ENCODE results near the gene JAG2. TPM values are rescaled to one million over a fixed set of nuclear protein-coding genes. Genes with fewer than 3 reads are reported as not detected.

JAG2 gene
- total RNA-seq, 1 donor from 2014 or later = 2.5 TPM

DNA sequence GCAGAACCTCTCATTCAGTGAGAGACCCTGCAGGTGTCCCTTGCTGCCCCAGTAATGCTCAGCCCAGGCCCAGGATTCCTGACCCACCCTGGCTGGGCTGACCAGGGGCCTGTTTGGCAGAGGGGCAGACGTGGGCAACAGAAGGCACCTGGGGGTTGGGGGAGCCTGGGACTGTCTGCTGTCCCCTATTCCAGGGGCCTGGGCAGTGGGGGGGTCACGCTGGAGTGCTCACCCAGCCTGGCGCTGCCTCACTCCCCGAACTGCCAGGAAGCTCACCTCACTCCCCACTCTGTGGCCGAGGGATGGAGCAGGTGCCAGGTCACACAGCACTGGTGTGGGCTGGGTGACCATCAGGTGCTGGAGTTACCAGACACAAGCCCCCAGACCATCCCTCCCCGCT is 35.1 kb upstream of the JAG2 start:
- intact Hi-C loops (cut with micrococcal nuclease) = loop anchor here (1.0 kb wide), 1 partner anchor 149 kb away; no protein-coding TSS in a partner anchor

DNA sequence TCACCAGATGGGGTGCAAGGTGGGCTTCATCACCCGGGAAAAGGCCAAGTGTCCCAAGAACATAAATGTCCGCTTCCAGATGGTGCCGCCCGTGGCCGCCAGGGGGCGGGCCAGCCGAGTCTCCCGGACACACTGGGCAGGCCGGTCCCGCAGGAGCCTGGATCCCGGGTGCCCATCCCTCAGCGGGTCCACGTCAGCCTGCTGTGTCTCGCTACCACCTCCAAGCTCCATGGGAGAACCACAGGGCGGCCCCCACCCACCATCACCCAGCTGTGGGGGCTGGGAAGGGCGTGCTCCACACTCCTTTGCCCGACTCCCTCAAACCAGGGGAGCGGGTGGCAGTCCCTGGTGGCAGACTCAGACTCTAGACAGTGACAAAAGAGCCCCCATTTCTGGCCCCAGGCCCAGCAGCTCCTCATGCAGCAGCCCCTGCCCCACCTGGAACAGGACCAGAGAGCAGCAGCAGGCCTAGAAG is 34.5 kb upstream of the JAG2 start:
- intact Hi-C loops (cut with micrococcal nuclease) = loop anchor here (1.0 kb wide), 1 partner anchor 149 kb away; no protein-coding TSS in a partner anchor

DNA sequence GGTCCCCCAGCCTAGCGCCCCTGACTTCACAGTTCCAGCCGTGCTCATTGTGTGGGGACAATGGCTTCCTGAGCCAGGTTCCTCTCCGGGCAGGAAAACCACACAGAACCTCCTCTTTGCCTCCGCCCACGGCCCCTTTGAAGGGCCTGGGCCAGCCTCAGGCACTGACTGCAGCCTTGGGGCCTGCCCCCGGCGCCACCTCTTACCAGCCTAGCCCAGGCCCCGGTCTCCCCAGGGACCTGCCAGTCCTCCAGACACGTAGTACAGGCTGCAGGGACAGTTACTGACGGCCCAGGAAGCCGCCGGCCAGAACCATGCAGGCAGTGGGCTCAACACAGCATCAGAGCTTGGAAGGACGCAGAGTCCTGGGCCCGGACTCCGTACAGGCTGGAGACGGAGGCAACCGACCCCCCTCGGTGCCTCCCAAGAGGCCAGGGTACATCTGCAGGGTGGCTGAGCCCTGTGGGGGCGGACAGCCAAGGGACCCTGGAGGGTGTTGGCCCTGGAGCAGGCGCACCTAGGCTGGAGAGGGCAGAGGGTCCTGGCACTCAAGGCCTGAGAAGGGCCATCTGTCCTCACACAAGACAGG is 33.4 kb upstream of the JAG2 start:
- intact Hi-C loops (cut with micrococcal nuclease) = no loop called here

DNA sequence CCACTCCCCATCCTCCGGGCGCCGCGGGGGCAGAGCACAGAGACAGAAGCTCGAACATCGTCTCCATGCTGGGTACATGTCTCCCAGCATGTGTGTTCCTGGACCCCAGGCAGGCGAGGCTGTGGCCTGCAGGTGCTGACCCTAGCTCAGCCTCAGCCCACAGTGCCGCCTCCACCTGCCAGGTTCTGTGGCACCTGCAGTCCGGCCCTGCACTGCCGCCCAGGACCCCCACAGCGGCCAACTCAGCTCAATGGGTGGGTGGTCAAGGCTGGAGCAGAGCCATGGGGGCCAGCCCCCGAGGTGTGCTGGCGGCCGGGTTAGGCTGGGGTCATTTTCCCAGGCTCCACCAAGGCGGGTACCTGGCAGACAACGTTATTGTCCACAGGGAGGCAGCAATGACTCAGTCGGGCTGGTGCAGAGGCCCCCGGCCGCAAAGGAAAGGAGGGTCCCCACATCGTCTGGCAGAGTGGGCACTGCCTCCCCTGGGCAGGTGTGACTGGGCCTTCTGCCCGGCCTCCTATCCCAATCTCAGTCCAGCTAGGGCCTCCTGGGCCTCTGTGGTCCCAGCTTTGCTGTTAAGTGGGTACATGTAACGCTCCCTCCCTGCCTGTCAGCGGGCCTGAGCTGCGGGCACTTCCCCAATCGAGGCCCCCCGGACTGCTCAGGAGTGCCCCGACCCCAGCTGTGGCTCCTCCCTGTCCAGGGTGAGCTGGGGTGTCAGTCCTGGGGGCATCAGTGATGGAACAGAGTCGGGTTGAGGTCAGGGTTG is 32.8 kb upstream of the JAG2 start:
- intact Hi-C loops (cut with micrococcal nuclease) = no loop called here

DNA sequence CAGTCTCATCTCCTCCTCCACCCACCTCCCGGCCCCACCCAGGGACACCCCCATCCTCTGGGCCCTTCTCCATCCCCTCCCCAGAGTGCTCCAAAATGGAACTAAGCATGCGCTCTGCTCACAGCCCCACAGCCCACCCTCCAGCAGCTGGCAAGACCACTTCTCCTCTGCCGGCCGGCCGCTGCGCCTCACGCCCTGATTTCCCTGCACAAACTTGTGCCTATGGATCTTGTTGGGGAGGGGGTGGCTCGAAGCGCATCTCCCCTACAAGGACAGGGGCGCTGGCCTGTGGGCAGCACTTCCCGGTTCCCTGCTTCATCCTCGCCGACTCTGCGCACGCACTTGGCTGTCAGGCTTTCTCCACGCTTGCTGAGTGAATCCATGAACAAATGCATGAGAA is 32.1 kb upstream of the JAG2 start:
- intact Hi-C loops (cut with micrococcal nuclease) = no loop called here

DNA sequence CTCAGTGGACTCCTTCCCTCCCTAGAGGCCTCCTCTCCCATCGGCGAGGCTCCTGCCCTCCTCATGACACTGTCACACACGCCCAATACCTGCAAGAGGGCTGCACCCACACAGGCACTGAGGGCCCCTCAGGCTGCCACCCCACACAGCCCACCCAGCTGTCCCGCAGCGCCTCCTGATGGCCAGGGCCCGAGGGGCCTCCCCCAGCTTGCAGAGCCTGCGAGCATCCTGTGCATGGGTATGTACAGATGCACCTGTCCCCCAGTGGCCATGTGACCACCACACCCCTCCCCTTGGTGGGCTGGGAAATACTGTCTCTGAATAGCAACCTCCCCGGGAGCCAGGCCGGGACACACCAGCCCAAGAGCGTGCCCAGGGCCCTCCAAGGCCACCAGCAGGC is 31.5 kb upstream of the JAG2 start:
- intact Hi-C loops (cut with micrococcal nuclease) = no loop called here

DNA sequence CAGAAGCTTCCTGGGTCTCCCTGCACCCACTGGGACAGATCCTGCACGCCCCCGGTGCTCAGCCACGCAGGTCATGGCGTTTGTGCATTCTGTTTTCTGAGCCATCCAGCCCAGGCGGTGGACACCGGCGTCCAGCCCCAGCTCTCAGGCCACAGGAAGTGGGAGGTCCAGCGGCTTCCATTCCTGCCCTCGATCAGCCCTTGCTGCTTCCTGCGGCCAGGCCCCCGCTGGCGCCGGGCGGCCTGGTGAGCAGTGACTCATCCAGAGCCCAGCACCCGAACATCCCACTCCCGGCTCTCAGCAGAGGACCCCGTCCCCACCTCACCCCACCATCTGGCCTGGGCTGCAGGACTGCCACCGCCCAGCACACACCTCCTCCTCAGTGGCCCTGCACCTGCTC is 30.5 kb upstream of the JAG2 start:
- intact Hi-C loops (cut with micrococcal nuclease) = no loop called here

DNA sequence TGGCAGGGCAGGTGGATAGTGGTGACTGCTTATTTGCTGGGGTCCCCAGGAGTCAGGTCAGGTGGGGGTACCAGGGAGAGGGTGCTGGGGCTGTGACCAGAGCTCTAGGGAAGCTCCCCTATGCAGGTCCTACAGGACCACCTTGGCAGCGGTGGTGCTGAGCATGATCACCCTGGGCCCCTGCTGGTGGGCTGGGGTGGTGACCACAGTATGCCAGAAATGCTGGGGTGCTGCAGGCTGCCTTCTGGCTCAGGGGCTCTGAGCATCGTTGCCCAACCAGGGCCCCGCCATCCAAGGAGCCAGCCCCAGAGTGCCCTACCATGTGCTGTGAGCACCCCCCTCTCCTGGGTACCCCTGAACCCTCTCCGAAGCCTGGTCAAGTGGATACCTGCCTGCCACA is 30.0 kb upstream of the JAG2 start:
- intact Hi-C loops (cut with micrococcal nuclease) = no loop called here

DNA sequence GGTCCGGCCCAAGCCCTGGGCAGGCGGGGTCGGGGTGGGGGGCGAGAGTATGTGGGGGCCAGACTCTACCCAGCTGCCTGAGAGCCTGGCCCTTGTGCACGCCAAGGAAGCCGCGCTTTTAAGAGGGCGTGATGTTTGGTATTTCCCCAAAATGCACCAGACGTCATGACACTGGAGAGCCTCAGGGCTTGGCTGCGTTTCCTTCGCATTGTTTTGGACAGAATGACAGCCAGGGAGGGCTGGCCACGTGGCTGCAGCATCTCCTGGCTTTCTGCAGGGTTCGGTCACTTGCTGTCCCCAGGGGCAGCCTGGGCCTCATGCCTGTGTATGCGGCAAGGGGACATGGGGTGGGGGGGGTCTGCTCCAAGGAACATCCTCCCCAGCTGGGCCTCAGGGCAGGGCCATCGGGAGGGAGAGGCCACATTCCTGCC is 28.6 kb upstream of the JAG2 start:
- intact Hi-C loops (cut with micrococcal nuclease) = no loop called here

DNA sequence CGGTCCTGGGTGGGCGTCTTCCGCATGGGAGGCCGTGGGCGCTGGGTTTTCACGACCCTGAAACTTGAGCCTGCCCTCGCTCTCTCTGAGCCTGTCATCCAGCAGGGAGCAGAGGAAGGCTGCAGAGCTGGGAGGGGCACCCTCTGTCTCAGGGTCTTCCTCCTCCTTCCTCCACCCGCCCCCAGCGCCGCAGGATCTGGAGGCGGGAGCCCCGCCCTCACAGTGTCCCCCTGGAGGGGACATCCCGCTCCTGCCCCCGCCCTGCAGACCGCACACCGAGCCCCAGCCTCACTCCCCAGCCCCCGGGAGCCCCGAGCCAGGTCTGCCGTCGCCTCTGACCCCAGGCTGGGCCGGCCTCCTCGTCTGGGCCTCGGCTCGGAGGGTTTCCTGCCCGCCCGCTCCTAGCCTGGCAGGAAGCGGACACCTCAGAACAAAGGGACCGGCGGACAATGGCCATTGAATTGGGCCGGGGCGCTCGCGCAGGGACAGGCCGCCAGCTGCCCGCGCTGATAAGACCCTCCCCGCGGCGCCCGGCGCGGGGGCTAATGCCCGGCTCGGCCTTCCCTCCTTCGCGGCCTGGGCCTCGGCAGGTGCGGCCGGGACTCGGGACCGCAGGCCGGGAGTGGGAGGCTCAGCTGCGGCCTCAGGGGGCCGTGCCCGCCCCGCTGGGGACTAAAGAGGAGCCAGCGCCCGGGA is 27.8 kb upstream of the JAG2 start:
- intact Hi-C loops (cut with micrococcal nuclease) = no loop called here

DNA sequence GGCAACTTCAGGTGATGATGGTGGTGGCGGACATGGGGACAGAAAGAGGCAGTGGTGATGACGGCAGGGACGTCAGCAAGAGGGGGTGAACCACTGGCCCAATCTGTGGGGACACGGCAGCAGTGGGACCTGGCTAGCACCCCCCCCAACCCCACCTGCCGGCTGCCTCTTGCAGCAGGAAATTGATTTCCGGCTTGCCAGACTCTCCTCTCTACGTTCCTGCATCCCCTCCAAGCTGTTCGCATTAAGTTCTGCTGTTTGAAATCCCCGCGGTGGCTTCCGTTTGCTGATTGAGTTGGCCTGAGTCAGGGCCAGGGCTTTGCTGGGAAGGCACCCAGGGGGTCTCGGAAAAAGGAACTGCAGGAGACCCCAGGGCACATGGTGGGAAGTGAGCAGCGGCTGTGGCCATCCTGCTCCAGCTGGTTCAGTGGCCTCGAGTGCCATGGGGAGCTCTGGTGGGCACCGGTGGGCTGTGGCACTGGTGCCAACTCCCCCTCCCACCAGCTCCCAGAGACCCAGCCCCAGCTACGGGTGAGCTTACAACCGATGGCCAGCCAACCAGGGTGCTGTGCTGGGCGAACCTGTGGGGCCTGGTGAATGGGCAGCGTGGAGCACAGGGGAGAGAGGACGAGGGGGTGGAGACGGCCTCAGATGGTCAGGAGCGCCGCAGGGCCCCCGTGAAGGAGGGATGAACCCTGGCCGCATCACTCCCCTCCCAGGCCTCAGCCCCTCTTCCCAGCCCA is 27.1 kb upstream of the JAG2 start:
- intact Hi-C loops (cut with micrococcal nuclease) = no loop called here

DNA sequence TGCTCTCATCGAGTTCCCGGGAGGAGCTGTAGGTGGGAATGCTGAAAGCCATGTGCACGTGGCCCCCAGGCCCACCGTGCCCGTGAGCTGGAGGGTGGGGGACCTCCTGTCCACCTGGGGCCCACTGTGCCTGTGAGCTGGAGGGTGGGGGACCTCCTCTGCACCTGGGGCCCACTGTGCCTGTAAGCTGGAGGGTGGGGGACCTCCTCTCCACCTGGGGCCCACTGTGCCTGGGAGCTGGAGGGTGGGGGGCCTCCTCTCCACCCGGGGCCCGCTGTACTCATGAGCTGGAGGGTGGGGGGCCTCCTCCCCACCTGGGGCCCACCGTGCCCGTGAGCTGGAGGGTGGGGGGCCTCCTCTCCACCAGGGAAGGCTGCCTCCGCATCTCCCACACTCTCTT is 26.5 kb upstream of the JAG2 start:
- intact Hi-C loops (cut with micrococcal nuclease) = no loop called here

DNA sequence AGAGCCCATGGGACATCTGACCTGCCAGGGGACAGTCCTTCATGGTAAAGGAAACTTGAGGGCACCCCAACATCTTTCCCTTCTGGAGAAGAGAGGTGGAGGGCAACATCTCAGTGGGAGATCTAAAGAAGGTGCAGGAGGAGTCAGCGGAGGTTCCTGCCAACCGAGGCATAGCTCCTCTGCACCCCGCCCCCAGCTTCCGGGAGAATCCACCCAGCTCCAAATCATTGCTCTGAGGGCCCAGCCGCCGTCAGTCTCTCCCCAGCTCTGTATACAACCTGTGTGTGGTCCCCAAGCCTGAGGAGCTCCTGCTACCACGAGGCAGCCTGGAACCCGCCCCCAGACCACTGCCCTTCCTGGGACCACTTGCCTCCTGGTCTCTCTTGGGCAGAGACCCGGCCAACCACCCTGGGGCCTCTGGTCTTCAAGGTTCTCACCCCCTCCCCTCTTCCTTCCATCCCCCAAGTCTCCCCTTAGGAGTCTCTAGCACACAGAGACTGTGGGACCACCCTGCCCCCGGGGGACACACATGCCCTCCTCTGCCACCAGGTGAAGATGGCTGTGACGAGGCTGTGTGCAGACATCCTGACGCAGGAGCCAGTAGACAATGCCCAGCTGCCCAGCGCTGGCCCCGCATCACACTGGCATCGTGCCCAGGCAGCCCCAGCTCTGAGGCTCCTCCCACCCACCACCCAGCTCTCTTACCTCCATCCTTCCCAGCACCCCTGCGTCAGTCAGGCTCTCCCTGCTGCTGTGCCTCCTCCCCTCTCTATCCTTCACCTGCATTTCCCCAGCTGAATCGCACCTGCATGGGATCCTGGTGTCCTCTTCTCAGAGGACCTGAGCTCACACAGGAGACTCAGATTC is 25.6 kb upstream of the JAG2 start:
- intact Hi-C loops (cut with micrococcal nuclease) = no loop called here

DNA sequence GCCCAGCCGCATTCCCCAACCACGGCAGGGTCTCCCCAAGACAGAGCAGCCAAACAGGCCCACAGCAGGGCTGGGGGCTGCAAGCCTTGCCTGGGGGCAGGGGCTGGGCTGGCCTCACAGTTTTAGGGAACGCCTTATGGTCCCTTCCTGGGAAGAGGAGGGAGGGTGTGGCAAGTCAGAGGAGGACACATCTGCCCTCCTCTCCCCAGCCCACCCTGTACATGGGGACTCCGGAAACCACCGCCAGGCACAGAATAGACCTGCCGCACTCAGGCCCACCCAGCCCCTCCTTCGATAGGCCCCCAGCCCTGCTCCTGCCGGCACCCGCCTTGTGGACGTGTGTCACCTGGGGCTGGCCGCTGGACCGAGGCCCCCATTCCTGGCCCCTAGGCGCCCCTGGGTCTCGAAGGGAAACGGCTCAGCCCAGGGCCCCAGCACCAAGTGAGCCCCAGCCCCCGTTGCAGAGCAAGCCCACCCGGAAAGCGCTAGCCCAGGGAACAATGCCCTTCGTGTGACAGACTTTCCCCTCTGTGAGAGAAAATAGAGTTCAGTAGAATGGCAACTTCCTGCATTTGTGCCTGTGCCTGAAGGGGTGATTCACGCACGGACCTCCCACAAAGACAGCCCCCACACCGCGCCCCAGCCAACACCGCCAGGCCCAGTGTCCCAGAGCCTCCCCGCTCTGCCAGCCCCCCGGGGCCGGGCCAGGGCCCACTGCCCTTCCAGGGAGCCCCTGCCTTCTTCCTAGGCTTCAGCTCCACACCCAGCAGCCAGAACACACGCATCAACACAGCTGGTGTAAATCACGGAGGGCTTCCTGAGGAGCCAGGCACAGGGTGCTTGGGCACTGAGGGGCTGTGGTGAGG is 24.5 kb upstream of the JAG2 start:
- intact Hi-C loops (cut with micrococcal nuclease) = no loop called here

DNA sequence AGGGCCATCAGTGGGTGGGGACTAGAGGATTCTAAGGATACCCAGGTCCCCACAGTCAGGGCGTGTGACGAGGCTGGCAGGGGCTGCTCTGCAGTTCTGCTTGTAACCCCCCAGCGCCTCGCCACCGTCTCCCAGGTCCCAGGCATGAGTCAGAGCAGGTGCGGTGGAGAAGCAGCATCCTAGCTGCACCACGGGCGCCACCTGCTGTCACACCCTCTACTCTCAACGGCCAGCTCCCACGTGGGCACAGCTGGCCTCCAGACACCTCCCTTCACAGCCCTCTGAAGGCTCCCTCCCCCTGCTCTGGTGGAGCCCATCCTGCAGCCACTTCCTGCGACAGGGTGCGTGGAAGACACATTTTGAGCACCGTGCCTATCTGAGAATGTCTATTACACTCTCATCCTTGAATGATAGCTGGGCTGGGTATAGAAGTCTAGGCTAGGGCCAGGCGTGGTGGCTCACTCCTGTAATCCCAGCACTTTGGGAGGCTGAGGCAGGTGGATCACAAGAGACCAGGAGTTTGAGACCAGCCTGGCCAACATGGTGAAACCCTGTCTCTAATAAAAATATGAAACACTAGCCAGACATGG is 19.5 kb upstream of the JAG2 start:
- intact Hi-C loops (cut with micrococcal nuclease) = no loop called here

DNA sequence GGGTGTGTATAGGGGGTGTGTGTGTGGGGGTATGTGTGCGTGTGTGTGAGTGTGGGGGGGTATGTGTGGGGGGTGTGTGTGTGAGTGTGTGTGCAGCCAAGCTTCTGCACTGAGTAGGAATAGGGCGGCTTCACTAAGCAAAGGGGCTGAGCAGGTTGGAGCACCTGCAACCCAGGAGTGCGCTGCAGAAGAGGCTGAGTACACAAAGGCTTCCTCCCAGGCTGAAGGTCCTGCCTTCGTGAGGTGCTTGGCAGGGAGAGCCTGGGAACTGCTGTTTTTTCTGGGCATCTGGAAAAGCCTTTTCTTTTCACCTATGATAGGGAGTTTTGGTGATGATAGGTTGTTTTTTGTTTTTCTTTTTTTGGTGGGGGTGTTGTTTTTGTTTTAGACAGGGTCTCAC is 18.5 kb upstream of the JAG2 start:
- intact Hi-C loops (cut with micrococcal nuclease) = no loop called here

DNA sequence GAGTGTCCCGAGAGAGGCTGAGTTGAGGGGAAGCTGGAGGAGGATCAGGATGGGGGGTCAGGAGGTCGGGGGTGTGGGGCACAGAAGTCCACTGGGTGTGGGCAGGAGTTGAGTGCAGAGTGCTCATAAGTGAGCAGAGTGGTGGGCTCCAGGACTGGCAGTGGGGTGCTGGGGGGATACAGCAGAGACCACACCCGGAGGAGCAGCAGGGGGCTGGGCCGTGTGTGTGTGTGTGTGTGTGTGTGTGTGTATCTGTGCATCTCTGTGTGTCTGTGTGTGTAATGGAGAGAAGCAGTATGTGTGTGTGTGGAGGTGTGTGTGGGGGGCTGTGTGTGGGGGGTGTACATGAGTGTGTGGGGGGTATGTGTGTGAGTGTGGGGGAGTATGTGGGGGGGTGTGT is 17.4 kb upstream of the JAG2 start:
- intact Hi-C loops (cut with micrococcal nuclease) = no loop called here

DNA sequence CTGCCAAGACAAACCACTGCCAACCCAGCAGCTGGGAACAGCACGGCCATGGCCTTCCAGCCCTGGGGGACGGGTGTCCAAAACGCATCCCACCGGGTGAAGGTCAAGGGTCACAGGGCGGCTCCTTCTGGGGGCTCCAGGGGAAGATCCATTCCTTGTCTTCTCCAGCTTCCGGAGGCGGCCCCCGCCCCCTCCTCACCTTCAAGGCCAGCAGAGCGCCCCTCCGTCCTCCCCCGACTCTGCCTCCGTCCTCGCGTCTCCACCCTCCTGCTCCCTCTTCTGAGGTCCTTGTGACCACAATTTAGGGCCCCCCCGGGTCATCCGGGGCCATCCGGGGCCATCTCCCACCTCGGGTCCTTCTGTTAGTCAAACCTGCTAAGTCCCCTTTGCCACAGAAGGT is 16.4 kb upstream of the JAG2 start:
- intact Hi-C loops (cut with micrococcal nuclease) = no loop called here

DNA sequence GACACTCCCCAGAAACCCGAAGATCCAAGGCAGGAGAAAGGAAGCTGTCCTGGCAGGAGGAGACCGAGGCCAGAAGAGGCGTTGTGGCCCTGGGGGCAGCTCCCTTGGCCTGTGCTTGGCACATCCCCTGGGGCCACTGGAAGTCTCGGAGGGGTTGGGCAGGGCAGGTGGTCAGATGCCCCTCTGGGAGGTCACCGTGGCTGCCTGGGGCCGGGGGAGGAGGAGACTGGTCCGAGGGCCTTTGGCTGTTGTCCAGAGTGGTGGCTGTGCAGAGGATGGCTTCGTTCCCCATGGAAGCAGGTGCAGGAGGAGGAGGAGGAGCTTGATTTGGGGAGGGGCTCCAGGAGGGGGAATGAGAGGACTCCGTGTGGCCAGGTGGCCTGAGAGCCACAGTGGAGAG is 15.9 kb upstream of the JAG2 start:
- intact Hi-C loops (cut with micrococcal nuclease) = no loop called here
